ENCODE data around the gene ASTN1.

ASTN1 gene

GRCh38 chr1:177021687-177022086 lies 142.8 kb downstream of the ASTN1 start:
- Histone ChIP-seq H4K8ac (ENCODE audit: low read depth, low read length) (no peak overlapping the region), H2BK120ac (ENCODE audit: low read depth, low read length) (no peak overlapping the region), H4K91ac (ENCODE audit: low read depth, low read length, poor library complexity) (no peak overlapping the region), H2AK5ac (ENCODE audit: low read depth, low read length) (no peak overlapping the region), H3K9me3 (replicated peaks in 1 of 2; ENCODE audit: control insufficient read depth in 2 of 2, insufficient read depth in 1 of 2, low read depth in 1 of 2, low read length in 2 of 2) (no peaks in the 10 kb centered on the region), H2AFZ (ENCODE audit: low read length) (no peak overlapping the region), H3K9ac (ENCODE audit: low read depth, low read length, poor library complexity) (no peak overlapping the region), H2BK15ac (ENCODE audit: low read length) (no peak overlapping the region), H3K4me1 (ENCODE audit: control insufficient read depth in 2 of 2, insufficient read depth in 1 of 2, low read depth in 1 of 2, low read length in 2 of 2) (no peaks in the 10 kb centered on the region), H3K36me3 (replicated peaks in 1 of 2; ENCODE audit: control insufficient read depth in 2 of 2, insufficient read depth in 2 of 2, low read length in 2 of 2) (peaks cover 0 to 2% of the 10 kb centered on the region in 2 donors), H3K14ac (ENCODE audit: low read length) (no peak overlapping the region), H2BK5ac (ENCODE audit: low read length) (no peak overlapping the region), H3K27ac (replicated peaks; ENCODE audit: low read length) (no peak overlapping the region), H3K4me2 (ENCODE audit: insufficient read depth, low read length, poor library complexity, severe bottlenecking) (no peak overlapping the region), H2BK12ac (ENCODE audit: low read length) (no peak overlapping the region), H3K79me1 (ENCODE audit: low read depth, low read length) (no peaks in the 10 kb centered on the region), H3K18ac (ENCODE audit: low read length) (no peak overlapping the region), H3K4ac (ENCODE audit: low read length) (no peak overlapping the region), H3K27me3 (ENCODE audit: control insufficient read depth in 3 of 3, insufficient read depth in 3 of 3, low read depth in 1 of 3, low read length in 3 of 3) (no peaks in the 10 kb centered on the region), H3K23ac (ENCODE audit: low read depth, low read length, poor library complexity) (no peak overlapping the region), H3K4me3 (ENCODE audit: low read length in 2 of 2) (no peak overlapping the region)
- DNase-seq (ENCODE audit: low spot score) = no peak
- no CpG with 5 or more reads among the region's 2 CpGs for WGBS, 2 donors (ENCODE audit: extremely low coverage in 2 of 2, insufficient read length in 2 of 2, insufficient replicate concordance in 1 of 2)

- Histone ChIP-seq H3K14ac (ENCODE audit: low read length) (no peak overlapping the region), H3K4me2 (ENCODE audit: insufficient read depth, low read length, poor library complexity, severe bottlenecking) (no peak overlapping the region), H3K4ac (ENCODE audit: low read length) (no peak overlapping the region), H3K23ac (ENCODE audit: low read depth, low read length, poor library complexity) (no peak overlapping the region), H3K9me3 (replicated peaks in 1 of 2; ENCODE audit: control insufficient read depth in 2 of 2, insufficient read depth in 1 of 2, low read depth in 1 of 2, low read length in 2 of 2) (no peaks in the 10 kb centered on the region), H3K9ac (ENCODE audit: low read depth, low read length, poor library complexity) (no peak overlapping the region), H3K4me3 (ENCODE audit: low read length in 2 of 2) (no peak overlapping the region), H3K79me1 (ENCODE audit: low read depth, low read length) (no peaks in the 10 kb centered on the region), H3K4me1 (ENCODE audit: control insufficient read depth in 2 of 2, insufficient read depth in 1 of 2, low read depth in 1 of 2, low read length in 2 of 2) (no peaks in the 10 kb centered on the region), H2BK120ac (ENCODE audit: low read depth, low read length) (no peak overlapping the region), H3K36me3 (replicated peaks in 1 of 2; ENCODE audit: control insufficient read depth in 2 of 2, insufficient read depth in 2 of 2, low read length in 2 of 2) (peaks cover 0 to 2% of the 10 kb centered on the region in 2 donors), H2AK5ac (ENCODE audit: low read depth, low read length) (no peak overlapping the region), H2AFZ (ENCODE audit: low read length) (no peak overlapping the region), H3K18ac (ENCODE audit: low read length) (no peak overlapping the region), H3K27me3 (ENCODE audit: control insufficient read depth in 3 of 3, insufficient read depth in 3 of 3, low read depth in 1 of 3, low read length in 3 of 3) (no peaks in the 10 kb centered on the region), H2BK15ac (ENCODE audit: low read length) (no peak overlapping the region), H2BK12ac (ENCODE audit: low read length) (no peak overlapping the region), H4K8ac (ENCODE audit: low read depth, low read length) (no peak overlapping the region), H4K91ac (ENCODE audit: low read depth, low read length, poor library complexity) (no peak overlapping the region), H3K27ac (replicated peaks; ENCODE audit: low read length) (no peak overlapping the region), H2BK5ac (ENCODE audit: low read length) (no peak overlapping the region)
- no CpG with 5 or more reads among the region's 3 CpGs for whole genome bisulfite sequencing, 2 donors (ENCODE audit: extremely low coverage in 2 of 2, insufficient read length in 2 of 2, insufficient replicate concordance in 1 of 2)
- DNase-seq (ENCODE audit: low spot score) = no peak
Observed at GRCh38 chr1:177020851-177021589, 143.5 kb downstream of the ASTN1 start.

GRCh38 chr1:177017287-177017852 lies 147.1 kb downstream of the ASTN1 start:
- H2BK15ac ChIP-seq (ENCODE audit: low read length) = no peak overlapping the region
- no peak overlapping the region for H4K8ac ChIP-seq (ENCODE audit: low read depth, low read length)
- H3K27ac ChIP-seq (replicated peaks; ENCODE audit: low read length) = no peak overlapping the region
- H3K9me3 ChIP-seq (replicated peaks in 1 of 2; ENCODE audit: control insufficient read depth in 2 of 2, insufficient read depth in 1 of 2, low read depth in 1 of 2, low read length in 2 of 2) = no peaks in the 10 kb centered on the region
- no peak overlapping the region for H3K4me3 ChIP-seq (ENCODE audit: low read length in 2 of 2)
- no peak overlapping the region for H3K4me2 ChIP-seq (ENCODE audit: insufficient read depth, low read length, poor library complexity, severe bottlenecking)
- H3K79me1 ChIP-seq (ENCODE audit: low read depth, low read length) = no peaks in the 10 kb centered on the region
- H3K18ac ChIP-seq (ENCODE audit: low read length) = no peak overlapping the region
- no CpG with 5 or more reads among the region's 12 CpGs for WGBS, 2 donors (ENCODE audit: extremely low coverage in 2 of 2, insufficient read length in 2 of 2, insufficient replicate concordance in 1 of 2)
- H3K4ac ChIP-seq (ENCODE audit: low read length) = no peak overlapping the region
- H3K14ac ChIP-seq (ENCODE audit: low read length) = no peak overlapping the region
- H3K9ac ChIP-seq (ENCODE audit: low read depth, low read length, poor library complexity) = no peak overlapping the region
- no peak overlapping the region for H4K91ac ChIP-seq (ENCODE audit: low read depth, low read length, poor library complexity)
- H3K36me3 ChIP-seq (replicated peaks in 1 of 2; ENCODE audit: control insufficient read depth in 2 of 2, insufficient read depth in 2 of 2, low read length in 2 of 2) = peaks cover 0 to 6% of the 10 kb centered on the region in 2 donors
- H2AFZ ChIP-seq (ENCODE audit: low read length) = no peak overlapping the region
- H2BK120ac ChIP-seq (ENCODE audit: low read depth, low read length) = no peak overlapping the region
- no peak overlapping the region for H2AK5ac ChIP-seq (ENCODE audit: low read depth, low read length)
- no peaks in the 10 kb centered on the region for H3K27me3 ChIP-seq (ENCODE audit: control insufficient read depth in 3 of 3, insufficient read depth in 3 of 3, low read depth in 1 of 3, low read length in 3 of 3)
- H2BK5ac ChIP-seq (ENCODE audit: low read length) = no peak overlapping the region
- no peak for DNase-seq (ENCODE audit: low spot score)
- H3K4me1 ChIP-seq (ENCODE audit: control insufficient read depth in 2 of 2, insufficient read depth in 1 of 2, low read depth in 1 of 2, low read length in 2 of 2) = no peaks in the 10 kb centered on the region
- H3K23ac ChIP-seq (ENCODE audit: low read depth, low read length, poor library complexity) = no peak overlapping the region
- no peak overlapping the region for H2BK12ac ChIP-seq (ENCODE audit: low read length)

GRCh38 chr1:177014325-177014724 lies 150.2 kb downstream of the ASTN1 start:
- H3K18ac ChIP-seq (ENCODE audit: low read length) = no peak overlapping the region
- WGBS, 2 donors (ENCODE audit: extremely low coverage in 2 of 2, insufficient read length in 2 of 2, insufficient replicate concordance in 1 of 2) = no CpG with 5 or more reads among the region's 3 CpGs
- H3K9me3 ChIP-seq (replicated peaks in 1 of 2; ENCODE audit: control insufficient read depth in 2 of 2, insufficient read depth in 1 of 2, low read depth in 1 of 2, low read length in 2 of 2) = peaks cover 0 to 2% of the 10 kb centered on the region in 2 donors
- no peak overlapping the region for H4K91ac ChIP-seq (ENCODE audit: low read depth, low read length, poor library complexity)
- H3K4me2 ChIP-seq (ENCODE audit: insufficient read depth, low read length, poor library complexity, severe bottlenecking) = no peak overlapping the region
- no peaks in the 10 kb centered on the region for H3K27me3 ChIP-seq (ENCODE audit: control insufficient read depth in 3 of 3, insufficient read depth in 3 of 3, low read depth in 1 of 3, low read length in 3 of 3)
- H3K36me3 ChIP-seq (replicated peaks in 1 of 2; ENCODE audit: control insufficient read depth in 2 of 2, insufficient read depth in 2 of 2, low read length in 2 of 2) = peaks cover 0 to 6% of the 10 kb centered on the region in 2 donors
- no peak overlapping the region for H2BK5ac ChIP-seq (ENCODE audit: low read length)
- no peaks in the 10 kb centered on the region for H3K4me1 ChIP-seq (ENCODE audit: control insufficient read depth in 2 of 2, insufficient read depth in 1 of 2, low read depth in 1 of 2, low read length in 2 of 2)
- H2AK5ac ChIP-seq (ENCODE audit: low read depth, low read length) = no peak overlapping the region
- no peak overlapping the region for H3K9ac ChIP-seq (ENCODE audit: low read depth, low read length, poor library complexity)
- H3K4ac ChIP-seq (ENCODE audit: low read length) = no peak overlapping the region
- no peak overlapping the region for H4K8ac ChIP-seq (ENCODE audit: low read depth, low read length)
- no peak overlapping the region for H2BK12ac ChIP-seq (ENCODE audit: low read length)
- H3K4me3 ChIP-seq (ENCODE audit: low read length in 2 of 2) = no peak overlapping the region
- H3K14ac ChIP-seq (ENCODE audit: low read length) = no peak overlapping the region
- no peak for DNase-seq (ENCODE audit: low spot score)
- H3K79me1 ChIP-seq (ENCODE audit: low read depth, low read length) = no peaks in the 10 kb centered on the region
- no peak overlapping the region for H3K27ac ChIP-seq (replicated peaks; ENCODE audit: low read length)
- no peak overlapping the region for H2AFZ ChIP-seq (ENCODE audit: low read length)
- H2BK120ac ChIP-seq (ENCODE audit: low read depth, low read length) = no peak overlapping the region
- H3K23ac ChIP-seq (ENCODE audit: low read depth, low read length, poor library complexity) = no peak overlapping the region
- no peak overlapping the region for H2BK15ac ChIP-seq (ENCODE audit: low read length)
